Activated CD4-positive, alpha-beta T cell treated with anti-CD3 and anti-CD28 coated beads for 36 hours (primary cell): ENCODE results near the gene ISOC2. TPM values are rescaled to one million over a fixed set of nuclear protein-coding genes. Genes with fewer than 3 reads are reported as not detected.

Experiments
- ATAC-seq: fragments of 200-7000 bp; cut with Tn5 transposase; one replicate; pipeline ENCODE4 v1.10.0; 2021; ENCODE audit warnings: mild to moderate bottlenecking, moderate library complexity
- CTCF ChIA-PET: fragments of 350-600 bp; sonication (Branson Sonifier 250); formaldehyde crosslinking; loops from one replicate; lab custom pipeline; 2021; ENCODE audit warnings: antibody characterized with exemption; lab: Charles Lee
- POLR2A ChIA-PET: fragments of 350-600 bp; sonication (Branson Sonifier 250); formaldehyde crosslinking; loops from one replicate; lab custom pipeline; 2021; ENCODE audit warnings: antibody characterized with exemption, inconsistent platforms; lab: Charles Lee
- DNase-seq: peaks from one replicate; pipeline ENCODE4 v3.0.0-alpha.2; 2020
- H3K27ac Mint-ChIP-seq: one replicate; pipeline ENCODE4 v1.8.0; 2021; ENCODE audit warnings: mixed read lengths
- H3K27me3 Mint-ChIP-seq: one replicate; pipeline ENCODE4 v1.8.0; 2021; ENCODE audit warnings: mixed read lengths
- H3K36me3 Mint-ChIP-seq: one replicate; pipeline ENCODE4 v1.8.0; 2021; ENCODE audit warnings: low read depth, mixed read lengths
- H3K4me1 Mint-ChIP-seq: one replicate; pipeline ENCODE4 v1.8.0; 2021; ENCODE audit warnings: mixed read lengths
- H3K4me3 Mint-ChIP-seq: one replicate; pipeline ENCODE4 v1.8.0; 2021; ENCODE audit warnings: mild to moderate bottlenecking, moderate library complexity, mixed read lengths
- H3K9me3 Mint-ChIP-seq: one replicate; pipeline ENCODE4 v1.8.0; 2021; ENCODE audit warnings: low read depth, mixed read lengths
- intact Hi-C, 2 experiments: fragments of 100-400 bp; cut with DNase I in 1 of 2; cut with micrococcal nuclease in 1 of 2; formaldehyde crosslinking; loops; one replicate each; pipeline versions ENCODE4 v1.14.2 to v1.15.1; 2022 to 2024; cut with DNase I, micrococcal nuclease
- total RNA-seq, 2 experiments: library from RNA; stranded (reverse); gene quantifications; one replicate each; pipeline ENCODE4 v1.2.3, GENCODE V29; 2021

Gene ISOC2
- total RNA-seq, 2 experiments from 2014 or later: 24.3 to 28.0 TPM

DNA sequence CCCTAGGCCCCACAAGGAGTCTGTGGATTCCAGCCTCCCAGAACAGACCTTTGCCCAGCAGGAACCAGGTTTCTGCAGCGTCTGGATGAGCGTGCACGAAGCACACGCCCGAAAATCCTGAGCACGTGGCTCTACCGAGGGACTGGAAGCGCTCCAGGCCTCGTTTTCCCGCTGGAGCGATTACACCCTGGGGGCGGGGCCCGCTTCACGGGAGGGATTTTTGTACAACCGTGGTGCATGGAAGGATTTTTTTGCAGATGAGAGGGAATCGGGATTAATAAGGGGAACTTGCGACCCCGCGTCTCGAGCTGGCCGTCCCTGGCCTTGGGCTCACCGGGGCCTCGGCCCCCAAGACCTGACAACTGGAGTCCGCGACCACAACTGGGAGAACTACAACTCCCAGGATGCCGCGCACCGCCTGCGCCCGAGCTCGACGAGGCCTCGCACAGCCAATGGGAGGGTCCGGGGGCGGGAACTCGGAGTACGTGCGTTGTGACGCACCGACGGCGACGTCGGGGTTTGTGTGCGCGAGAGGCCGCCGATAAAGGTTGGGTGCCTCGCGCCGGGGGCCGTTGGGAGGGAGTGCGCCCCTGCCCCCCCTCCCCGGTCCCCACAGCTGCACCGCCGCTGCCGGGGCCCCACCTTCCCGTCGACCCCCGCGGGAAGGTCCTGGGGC lies 14.8 kb upstream of the ISOC2 start, which contains the start of gene ZNF628:
Gene ZNF628 (plus strand): TSS at position 518 of the 676 bp plus-strand sequence. CDS start 3,294 bp downstream, outside the sequence.
- Mint-ChIP-seq H3K27ac (peak within 1 kb of the TSS; percentile 88), H3K36me3 (peaks cover 5% of the 10 kb centered on the region), H3K27me3 (no peaks in the 10 kb centered on the region), H3K4me3 (peak within 1 kb of the TSS; percentile 84), H3K4me1 (peaks cover 32% of the 10 kb centered on the region), H3K9me3 (no peaks in the 10 kb centered on the region)
- peak; percentile 96 for ATAC-seq
- peak; percentile 99 for DNase-seq
- ChIA-PET POLR2A (interaction anchor here (0.5 to 1.6 kb wide), 6 partner anchors 9 to 359 kb away, joined by 3 to 9 read pairs (median 4); partner anchors contain the start of genes ISOC2, NAT14, PPP1R12C and U2AF2), CTCF (interaction anchor here (0.6 to 3.0 kb wide), 11 partner anchors 9 to 1028 kb away, joined by 3 to 18 read pairs (median 4); partner anchors contain the start of genes HSPBP1 and RDH13)
- intact Hi-C loops: loop anchor here (1.0 to 2.0 kb wide), 20 partner anchors 15 to 1012 kb away; partner anchors contain the start of genes EPN1 (in 1 of the 2), FIZ1 (in 1 of the 2), HSPBP1 (in 1 of the 2) and ISOC2 (in 1 of the 2)

DNA sequence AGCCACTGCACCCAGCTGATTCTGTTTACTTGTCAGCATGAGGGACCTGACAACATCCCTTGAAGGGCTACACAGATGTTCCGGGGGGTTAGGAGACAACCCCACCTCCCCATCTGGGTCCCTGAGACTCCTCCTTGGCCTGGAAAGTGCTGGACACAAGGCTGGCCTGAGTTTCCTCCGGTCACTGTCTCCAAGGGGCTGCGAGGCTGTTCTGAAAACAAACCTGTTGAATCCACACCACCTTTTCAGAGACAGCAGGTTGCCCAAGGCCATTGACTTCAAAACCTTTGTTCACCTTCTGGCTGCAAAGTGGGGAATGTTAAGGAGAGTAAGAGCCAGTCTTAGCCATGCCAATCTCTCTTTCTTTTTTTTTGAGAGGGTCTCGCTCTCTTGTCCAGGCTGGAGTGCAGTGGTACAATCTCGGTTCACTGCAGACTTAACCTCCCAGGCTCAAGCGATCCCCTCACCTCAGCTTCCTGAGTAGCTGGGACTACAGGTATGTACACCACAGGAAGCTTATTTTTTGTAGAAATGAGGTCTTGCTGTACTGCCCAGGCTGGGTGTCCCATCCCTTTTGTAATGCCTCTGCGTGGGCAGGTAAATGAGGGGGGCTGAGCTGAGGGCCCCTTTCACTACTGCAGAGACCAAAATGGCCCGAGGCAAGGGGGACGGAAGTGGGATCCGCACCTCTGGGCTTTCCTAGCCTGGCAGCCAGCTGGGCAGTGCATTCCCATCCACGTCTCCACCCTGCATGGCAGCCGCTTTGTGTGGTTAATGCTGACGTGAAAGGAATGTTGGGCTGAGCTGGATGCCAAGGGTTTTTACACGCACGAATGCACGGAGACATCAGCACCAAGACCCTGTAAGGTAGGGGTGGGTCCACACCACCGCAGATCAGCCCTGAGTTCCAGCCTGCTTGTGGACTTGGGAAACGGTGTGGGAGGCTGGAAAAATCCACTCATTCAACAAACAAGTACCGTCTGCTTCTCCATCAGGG lies 13.1 kb upstream of the ISOC2 start:
- POLR2A ChIA-PET: interaction anchor here (0.6 to 1.0 kb wide), 2 partner anchors 29 to 191 kb away, joined by 3 read pairs; partner anchors contain the start of gene BRSK1
- Mint-ChIP-seq H3K4me1 (peaks cover 27% of the 10 kb centered on the region), H3K9me3 (no peaks in the 10 kb centered on the region), H3K27me3 (no peaks in the 10 kb centered on the region), H3K36me3 (peaks cover 5% of the 10 kb centered on the region), H3K4me3 (peak overlapping the region; percentile 84), H3K27ac (no peak overlapping the region)
- CTCF ChIA-PET: interaction anchor here (1.2 to 1.5 kb wide), 2 partner anchors 11 to 164 kb away, joined by 3 read pairs; partner anchors contain the start of gene NAT14
- DNase-seq (no peak), ATAC-seq (no peak)
- intact Hi-C loops: no loop called here

DNA sequence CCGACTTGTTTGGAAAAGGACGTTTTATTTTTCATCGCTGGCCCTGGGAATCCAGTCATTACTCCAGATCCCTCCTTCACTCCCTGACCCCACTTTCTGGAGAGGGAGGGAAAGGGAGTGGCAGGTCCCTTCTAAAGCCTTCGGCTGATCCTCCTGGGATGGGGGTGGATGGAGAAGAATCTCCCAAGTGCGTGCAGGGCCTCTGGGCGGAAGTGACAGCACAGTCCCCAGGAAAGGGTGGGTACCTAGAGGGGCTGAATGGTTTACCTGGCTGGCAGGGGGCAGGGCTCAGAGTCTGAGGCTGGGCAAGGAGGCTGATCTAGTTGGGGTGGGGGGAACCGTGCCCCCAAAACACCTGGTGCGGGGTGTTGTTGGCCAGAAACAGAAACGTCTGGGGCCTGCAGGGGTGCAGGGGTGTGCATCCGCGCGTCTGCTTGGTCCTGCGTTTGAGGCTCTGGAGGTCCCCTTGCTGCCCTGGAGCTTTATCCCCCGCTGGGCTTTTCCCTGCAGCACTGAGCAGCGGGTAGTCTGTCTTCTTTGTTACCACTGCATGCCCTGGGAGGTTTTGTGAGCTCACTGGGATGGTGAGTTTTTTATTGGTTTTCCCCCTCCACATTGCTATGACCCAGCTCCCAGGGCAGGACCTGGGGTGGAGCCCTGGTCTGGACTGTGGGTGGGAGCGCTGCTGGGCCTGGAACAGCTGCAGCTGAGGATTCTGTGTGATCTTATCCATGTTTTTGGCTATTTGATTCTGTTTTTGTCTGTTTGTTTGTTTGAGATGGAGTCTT lies 12.0 kb upstream of the ISOC2 start:
- intact Hi-C loops: no loop called here

DNA sequence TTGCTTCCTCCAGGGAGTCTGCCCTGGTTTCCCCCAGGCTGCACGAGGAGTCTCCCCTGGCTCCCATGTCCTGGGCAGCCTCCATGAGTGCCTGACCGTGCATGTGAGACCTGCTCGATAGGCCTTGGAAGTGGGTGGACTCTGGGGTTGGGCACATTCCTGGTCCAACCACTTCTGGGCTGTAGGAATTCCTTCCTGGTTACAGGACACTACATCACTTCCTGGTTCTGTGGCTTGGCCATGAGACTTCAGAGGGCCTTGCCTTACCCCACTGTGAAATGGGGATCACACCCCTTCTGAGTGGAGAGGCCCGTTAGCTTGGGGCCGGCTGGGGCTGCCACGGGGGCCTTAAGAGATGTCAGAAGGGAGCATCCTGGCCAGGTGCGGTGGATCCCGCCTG lies 11.0 kb upstream of the ISOC2 start:
- H3K4me1 Mint-ChIP-seq: peaks cover 11% of the 10 kb centered on the region
- no peak overlapping the region for H3K4me3 Mint-ChIP-seq
- CTCF ChIA-PET: no interaction called here
- H3K27me3 Mint-ChIP-seq: no peaks in the 10 kb centered on the region
- no peaks in the 10 kb centered on the region for H3K36me3 Mint-ChIP-seq
- POLR2A ChIA-PET: no interaction called here
- no peak overlapping the region for H3K27ac Mint-ChIP-seq
- no peaks in the 10 kb centered on the region for H3K9me3 Mint-ChIP-seq
- intact Hi-C loops: no loop called here
- no peak for DNase-seq
- ATAC-seq: no peak

More for the DNA sequence above, 12.0 kb upstream of the ISOC2 start:
- ChIA-PET POLR2A (interaction anchor here (1.0 kb wide), 1 partner anchor 30 kb away, joined by 3 read pairs; no protein-coding TSS in a partner anchor), CTCF (interaction anchor here (1.5 kb wide), 1 partner anchor 12 kb away, joined by 3 read pairs; the partner anchor contains the start of gene NAT14)
- ATAC-seq (no peak), DNase-seq (no peak)
- Mint-ChIP-seq H3K36me3 (no peaks in the 10 kb centered on the region), H3K4me1 (peaks cover 17% of the 10 kb centered on the region), H3K9me3 (no peaks in the 10 kb centered on the region), H3K4me3 (no peak overlapping the region), H3K27me3 (no peaks in the 10 kb centered on the region), H3K27ac (no peak overlapping the region)

DNA sequence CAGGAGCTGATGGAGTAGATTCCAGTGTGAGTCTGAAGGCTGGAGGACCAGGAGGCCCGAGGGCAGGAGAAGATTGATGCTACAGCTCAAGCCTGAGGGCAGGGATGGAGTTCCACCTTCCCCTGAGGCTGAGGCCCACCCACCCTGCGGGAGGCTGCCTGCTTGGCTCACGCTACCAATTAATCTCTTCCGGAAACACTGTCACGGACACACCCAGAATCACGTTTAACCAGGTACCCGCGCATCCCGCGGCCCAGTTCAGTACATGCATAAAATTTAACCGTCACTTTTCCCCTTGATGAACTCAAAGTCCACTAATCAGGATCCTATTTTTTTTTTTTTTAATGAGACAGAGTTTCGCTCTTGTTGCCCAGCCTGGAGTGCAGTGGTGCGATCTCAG lies 9.8 kb upstream of the ISOC2 start:
- H3K27ac Mint-ChIP-seq: no peak overlapping the region
- DNase-seq (no peak), ATAC-seq (no peak)
- no peaks in the 10 kb centered on the region for H3K36me3 Mint-ChIP-seq
- no peak overlapping the region for H3K4me3 Mint-ChIP-seq
- ChIA-PET CTCF (interaction anchor here (0.9 to 1.0 kb wide), 2 partner anchors 16 to 33 kb away, joined by 3 to 5 read pairs; no protein-coding TSS in a partner anchor), POLR2A (no interaction called here)
- peaks cover 9% of the 10 kb centered on the region for H3K4me1 Mint-ChIP-seq
- H3K9me3 Mint-ChIP-seq: no peaks in the 10 kb centered on the region
- H3K27me3 Mint-ChIP-seq: no peaks in the 10 kb centered on the region
- intact Hi-C loops: no loop called here

DNA sequence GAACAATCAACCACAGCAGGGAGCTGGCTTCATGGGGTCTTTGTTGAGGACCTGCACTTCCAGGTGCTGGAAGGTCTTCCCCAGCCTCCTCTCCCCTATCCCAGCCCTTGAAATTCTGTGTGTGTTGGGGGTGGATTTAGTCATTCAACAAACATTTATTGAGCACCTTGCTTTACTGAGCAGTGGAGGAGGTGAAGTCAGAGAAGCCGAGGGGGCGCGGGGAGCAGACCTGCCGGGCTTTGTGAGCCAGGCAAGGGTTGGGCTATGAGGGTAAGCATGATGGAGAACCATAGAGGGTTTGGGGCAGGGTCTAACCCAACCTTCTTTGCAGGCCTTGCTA lies 6.6 kb upstream of the ISOC2 start:
- Mint-ChIP-seq H3K4me1 (peaks cover 3% of the 10 kb centered on the region), H3K27ac (no peak overlapping the region), H3K27me3 (no peaks in the 10 kb centered on the region), H3K36me3 (no peaks in the 10 kb centered on the region), H3K4me3 (no peak overlapping the region), H3K9me3 (no peaks in the 10 kb centered on the region)
- DNase-seq (no peak), ATAC-seq (peak; percentile 37)
- ChIA-PET CTCF (interaction anchor here (0.6 to 3.9 kb wide), 10 partner anchors 9 to 302 kb away, joined by 3 to 30 read pairs (median 6); partner anchors contain the start of gene ZNF628), POLR2A (no interaction called here)
- intact Hi-C loops: loop anchor here (2.0 to 5.0 kb wide), 2 partner anchors 163 to 164 kb away; no protein-coding TSS in a partner anchor

DNA sequence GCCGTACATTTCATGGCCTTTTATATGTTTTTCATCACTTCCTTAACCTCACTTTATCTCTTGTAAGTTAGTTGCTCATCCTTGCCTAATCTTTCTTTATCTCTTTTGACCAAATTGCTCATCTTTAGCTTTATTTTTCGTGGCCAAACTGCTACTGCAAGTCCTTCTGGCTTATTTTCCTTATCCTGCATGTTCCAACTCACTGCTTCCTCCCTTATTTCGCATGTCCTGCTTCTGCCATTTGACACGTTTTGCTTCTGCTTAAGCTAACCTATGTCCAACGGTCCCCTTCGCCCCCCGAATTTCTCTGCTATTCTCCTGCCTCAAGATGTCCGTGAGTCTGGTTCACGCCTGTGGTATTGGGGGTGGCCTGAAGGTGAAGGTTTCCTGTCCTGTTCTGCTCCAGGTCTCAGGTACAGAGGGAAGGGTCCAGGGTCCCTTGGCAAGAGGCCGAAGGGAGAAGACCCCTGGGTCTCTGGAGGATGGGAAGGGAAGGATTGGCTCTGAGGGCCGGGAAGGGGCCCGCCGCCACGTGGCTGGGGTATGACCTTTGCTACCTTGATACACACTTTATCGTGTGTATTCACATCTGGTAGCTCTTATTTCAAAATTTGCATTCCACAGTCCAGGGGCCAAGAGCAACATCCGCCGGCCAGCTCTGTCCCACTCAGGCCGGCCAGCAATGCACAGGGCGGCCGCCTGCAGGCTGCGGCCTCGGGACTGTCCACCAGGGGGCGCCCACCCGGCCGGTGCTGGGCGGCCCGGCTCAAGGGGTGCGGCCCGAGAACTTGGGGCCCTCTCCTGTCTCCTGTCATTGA lies 6.0 kb upstream of the ISOC2 start:
- ChIA-PET POLR2A (no interaction called here), CTCF (interaction anchor here (0.6 to 3.9 kb wide), 18 partner anchors 9 to 302 kb away, joined by 3 to 30 read pairs (median 4); partner anchors contain the start of genes NAT14 and ZNF628)
- H3K9me3 Mint-ChIP-seq: no peaks in the 10 kb centered on the region
- H3K4me1 Mint-ChIP-seq: peaks cover 3% of the 10 kb centered on the region
- H3K27me3 Mint-ChIP-seq: no peaks in the 10 kb centered on the region
- intact Hi-C loops: loop anchor here (1.0 to 5.0 kb wide), 4 partner anchors 36 to 165 kb away; no protein-coding TSS in a partner anchor
- H3K36me3 Mint-ChIP-seq: no peaks in the 10 kb centered on the region
- DNase-seq: peak; percentile 83
- H3K27ac Mint-ChIP-seq: no peak overlapping the region
- peak; percentile 98 for ATAC-seq
- H3K4me3 Mint-ChIP-seq: no peak overlapping the region

DNA sequence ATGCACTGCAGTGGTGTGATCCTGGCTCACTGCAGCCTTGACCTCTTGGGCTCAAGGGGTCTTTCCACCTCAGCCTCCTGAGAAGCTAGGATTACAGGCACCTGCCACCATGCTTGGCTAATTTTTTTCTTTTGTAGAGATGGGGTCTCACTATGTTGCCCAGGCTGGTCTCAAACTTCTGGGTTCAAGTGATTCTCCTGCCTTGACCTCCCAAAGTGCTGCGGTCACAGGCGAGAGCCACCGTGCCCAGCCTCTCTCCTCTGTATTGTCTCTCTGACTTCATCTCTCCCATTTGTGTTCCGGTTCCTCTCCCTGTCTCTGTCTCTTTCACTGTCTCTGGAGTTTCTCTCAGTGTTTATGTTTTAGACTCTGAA lies 4.8 kb upstream of the ISOC2 start:
- no peak for ATAC-seq
- intact Hi-C loops: loop anchor here in 1 of 2 experiments (5.0 kb wide), 1 partner anchor 166 kb away; no protein-coding TSS in a partner anchor
- CTCF ChIA-PET: interaction anchor here (0.6 to 3.9 kb wide), 5 partner anchors 7 to 301 kb away, joined by 3 to 30 read pairs (median 5); no protein-coding TSS in a partner anchor

DNA sequence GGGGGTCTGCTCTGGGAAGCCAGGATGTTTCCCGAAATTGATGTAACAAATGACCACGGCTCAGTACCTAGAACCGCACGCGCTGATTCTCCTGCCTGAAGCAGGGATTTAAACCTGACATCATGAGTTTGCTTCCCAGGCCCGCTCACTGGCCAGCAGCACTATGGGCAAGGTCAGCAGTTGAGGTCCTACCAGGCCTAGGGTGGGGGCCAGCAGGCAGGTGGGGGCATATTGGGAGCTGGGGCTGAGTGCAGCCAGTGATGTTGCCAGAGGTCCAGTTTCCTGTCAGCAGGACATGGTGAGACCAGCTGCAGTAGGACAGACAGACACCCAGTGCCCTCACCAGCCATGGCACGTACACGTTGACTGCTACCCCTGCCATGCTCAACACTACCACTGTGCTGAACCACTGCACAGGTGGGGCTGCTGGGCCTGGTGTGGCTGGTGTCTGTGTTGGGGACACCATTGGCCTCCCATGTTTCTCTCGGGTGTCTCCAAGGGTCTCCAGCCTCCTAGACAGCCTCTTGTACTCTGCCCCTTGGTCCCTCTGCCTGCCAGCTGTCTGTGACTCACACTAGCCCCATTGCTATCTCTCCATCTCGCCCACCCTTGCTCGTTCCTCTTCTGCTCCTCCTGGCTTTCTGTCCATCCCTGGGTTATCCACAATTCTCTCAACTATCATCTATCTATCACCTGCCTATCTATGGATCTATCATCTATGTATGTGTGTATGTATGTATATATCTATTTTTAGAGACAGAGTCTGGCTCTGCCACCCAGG lies 4.2 kb upstream of the ISOC2 start:
- intact Hi-C loops: loop anchor here in 1 of 2 experiments (5.0 kb wide), 1 partner anchor 167 kb away; no protein-coding TSS in a partner anchor
- no peak overlapping the region for H3K4me3 Mint-ChIP-seq
- H3K9me3 Mint-ChIP-seq: no peaks in the 10 kb centered on the region
- H3K27ac Mint-ChIP-seq: no peak overlapping the region
- DNase-seq (no peak), ATAC-seq (no peak)
- POLR2A ChIA-PET: no interaction called here
- CTCF ChIA-PET: interaction anchor here (0.6 to 3.9 kb wide), 2 partner anchors 39 to 300 kb away, joined by 3 to 30 read pairs; no protein-coding TSS in a partner anchor
- no peaks in the 10 kb centered on the region for H3K36me3 Mint-ChIP-seq
- no peaks in the 10 kb centered on the region for H3K27me3 Mint-ChIP-seq
- peaks cover 10% of the 10 kb centered on the region for H3K4me1 Mint-ChIP-seq

More for the DNA sequence above, 4.8 kb upstream of the ISOC2 start:
- POLR2A ChIA-PET: no interaction called here
- Mint-ChIP-seq H3K4me3 (no peak overlapping the region), H3K4me1 (peaks cover 7% of the 10 kb centered on the region), H3K36me3 (no peaks in the 10 kb centered on the region), H3K9me3 (no peaks in the 10 kb centered on the region), H3K27me3 (no peaks in the 10 kb centered on the region), H3K27ac (no peak overlapping the region)
- DNase-seq: no peak
